ENCODE measurements around the gene GALNT15. TPM values are rescaled to one million over a fixed set of nuclear protein-coding genes. Genes with fewer than 3 reads are reported as not detected.

GALNT15 gene
- polyA plus RNA-seq, 1 experiment = 27.9 TPM

GRCh38 chr3:16207031-16207430, 32.6 kb downstream of the GALNT15 start:
- TF ChIP-seq CTCF (IDR thresholded peaks at IDR 0.05; ENCODE audit: low read depth, low read length) = no peak
- DNase-seq (ENCODE audit: low read depth, low spot score) = no peak
- H3K27me3 ChIP-seq (ENCODE audit: control insufficient read depth, insufficient read depth, low read length) = no peaks in the 10 kb centered on the region
- H3K27ac ChIP-seq (ENCODE audit: low read depth, low read length) = no peak overlapping the region
- CTCF ChIA-PET = no interaction called here
- no peak overlapping the region for H3K4me3 ChIP-seq (ENCODE audit: low read depth, low read length)
- H3K9me3 ChIP-seq (ENCODE audit: control insufficient read depth, insufficient read depth, low read length) = peaks cover 3% of the 10 kb centered on the region; the same call in 1 of the 2 replicates
- POLR2A ChIA-PET = no interaction called here

- no peak overlapping the region for H3K27ac ChIP-seq (ENCODE audit: low read depth, low read length)
- H3K9me3 ChIP-seq (ENCODE audit: control insufficient read depth, insufficient read depth, low read length) = no peaks in the 10 kb centered on the region
- H3K27me3 ChIP-seq (ENCODE audit: control insufficient read depth, insufficient read depth, low read length) = no peaks in the 10 kb centered on the region
- no peak for DNase-seq (ENCODE audit: low read depth, low spot score)
- TF ChIP-seq CTCF (IDR thresholded peaks at IDR 0.05; ENCODE audit: low read depth, low read length) = no peak
- ChIA-PET POLR2A (no interaction called here), CTCF (no interaction called here)
- no peak overlapping the region for H3K4me3 ChIP-seq (ENCODE audit: low read depth, low read length)
Measured at GRCh38 chr3:16211176-16211904, 36.9 kb downstream of the GALNT15 start.

GRCh38 chr3:16214366-16214765, 39.9 kb downstream of the GALNT15 start:
- no peak for TF ChIP-seq CTCF (IDR thresholded peaks at IDR 0.05; ENCODE audit: low read depth, low read length)
- Histone ChIP-seq H3K27me3 (ENCODE audit: control insufficient read depth, insufficient read depth, low read length) (no peaks in the 10 kb centered on the region), H3K27ac (ENCODE audit: low read depth, low read length) (no peak overlapping the region), H3K9me3 (ENCODE audit: control insufficient read depth, insufficient read depth, low read length) (no peaks in the 10 kb centered on the region), H3K4me3 (ENCODE audit: low read depth, low read length) (no peak overlapping the region)
- POLR2A ChIA-PET = no interaction called here
- DNase-seq (ENCODE audit: low read depth, low spot score) = no peak
- CTCF ChIA-PET = interaction anchor here (0.6 to 0.8 kb wide), 2 partner anchors 34 to 352 kb away, joined by 3 to 4 read pairs; no protein-coding TSS in a partner anchor

GRCh38 chr3:16216373-16216935, 42.0 kb downstream of the GALNT15 start:
- no peak for TF ChIP-seq CTCF (IDR thresholded peaks at IDR 0.05; ENCODE audit: low read depth, low read length)
- CTCF ChIA-PET = no interaction called here
- H3K27me3 ChIP-seq (ENCODE audit: control insufficient read depth, insufficient read depth, low read length) = no peaks in the 10 kb centered on the region
- no peak for DNase-seq (ENCODE audit: low read depth, low spot score)
- no peak overlapping the region for H3K27ac ChIP-seq (ENCODE audit: low read depth, low read length)
- no peak overlapping the region for H3K4me3 ChIP-seq (ENCODE audit: low read depth, low read length)
- POLR2A ChIA-PET = no interaction called here
- H3K9me3 ChIP-seq (ENCODE audit: control insufficient read depth, insufficient read depth, low read length) = no peaks in the 10 kb centered on the region

GRCh38 chr3:16219777-16220176, 45.3 kb downstream of the GALNT15 start:
- TF ChIP-seq CTCF (IDR thresholded peaks at IDR 0.05; ENCODE audit: low read depth, low read length) = no peak
- ChIA-PET CTCF (no interaction called here), POLR2A (no interaction called here)
- DNase-seq (ENCODE audit: low read depth, low spot score) = no peak
- Histone ChIP-seq H3K9me3 (ENCODE audit: control insufficient read depth, insufficient read depth, low read length) (no peaks in the 10 kb centered on the region), H3K4me3 (ENCODE audit: low read depth, low read length) (no peak overlapping the region), H3K27me3 (ENCODE audit: control insufficient read depth, insufficient read depth, low read length) (no peaks in the 10 kb centered on the region), H3K27ac (ENCODE audit: low read depth, low read length) (no peak overlapping the region)
